Cerebellar cortex (tissue), 1 donor: ENCODE results near the gene CHGA.

Source experiments
- DNase-seq: peaks from one replicate; pipeline ENCODE4 v3.0.0-alpha.2; 2015; ENCODE audit warnings: low spot score

Gene CHGA

DNA sequence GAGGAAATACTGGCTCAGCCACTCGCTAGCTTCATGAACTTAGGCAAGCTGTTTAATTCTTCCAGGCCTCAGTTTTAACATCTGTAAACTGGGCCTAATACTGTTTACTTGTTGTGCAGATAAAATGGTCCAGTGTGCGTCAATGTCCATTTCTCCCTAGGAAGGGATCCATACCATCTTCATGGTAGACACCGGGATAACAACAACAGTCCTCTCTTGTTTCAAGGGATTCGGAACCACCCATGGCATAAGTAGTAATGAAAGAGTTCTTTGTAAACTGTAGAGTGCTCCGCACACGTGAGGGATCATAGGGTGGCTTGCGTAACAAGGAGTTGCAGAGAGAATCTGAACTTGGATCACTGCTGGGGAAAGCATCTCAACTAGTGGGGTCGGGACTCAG, 17.3 kb upstream of the CHGA start:
- no peak for DNase-seq

DNA sequence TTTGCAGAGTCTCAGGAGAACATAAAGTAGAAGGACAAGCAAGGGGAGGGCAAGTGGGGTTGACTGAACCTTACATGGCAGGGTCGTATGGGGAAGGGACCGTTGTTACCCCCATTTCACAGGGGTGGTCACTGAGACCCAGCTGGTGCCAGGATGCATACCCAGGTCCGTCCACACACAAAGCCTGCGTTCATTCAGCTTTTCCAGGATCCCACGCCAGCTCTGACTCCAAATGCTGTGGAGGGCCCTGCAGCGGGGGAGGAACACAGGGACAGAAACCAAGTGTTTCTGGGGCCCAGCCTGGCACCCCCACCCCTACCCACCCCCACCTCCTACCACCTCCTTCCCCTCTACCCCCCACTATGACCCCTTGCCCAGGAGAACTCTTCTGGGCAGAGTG, 16.5 kb upstream of the CHGA start:
- DNase-seq: no peak

DNA sequence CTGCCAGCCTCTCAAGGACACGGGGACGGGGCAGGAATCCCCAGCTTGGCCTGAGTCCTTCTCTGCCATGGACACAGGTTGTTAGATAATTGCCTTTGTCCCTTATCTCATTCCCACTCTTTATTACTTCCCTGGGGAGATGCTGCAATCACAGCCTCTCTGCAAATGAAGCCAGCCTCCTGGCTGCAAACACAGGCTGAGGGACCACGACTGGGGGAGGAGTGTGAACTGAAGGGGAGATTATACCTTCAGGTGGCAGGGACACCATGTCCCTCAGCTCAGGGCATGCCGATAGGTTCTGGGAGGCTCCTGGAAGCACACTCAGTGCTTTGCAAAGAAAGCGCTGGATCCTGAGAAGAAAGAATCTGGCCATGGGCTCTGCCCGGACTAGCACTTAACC, 16.1 kb upstream of the CHGA start:
- no peak for DNase-seq

DNA sequence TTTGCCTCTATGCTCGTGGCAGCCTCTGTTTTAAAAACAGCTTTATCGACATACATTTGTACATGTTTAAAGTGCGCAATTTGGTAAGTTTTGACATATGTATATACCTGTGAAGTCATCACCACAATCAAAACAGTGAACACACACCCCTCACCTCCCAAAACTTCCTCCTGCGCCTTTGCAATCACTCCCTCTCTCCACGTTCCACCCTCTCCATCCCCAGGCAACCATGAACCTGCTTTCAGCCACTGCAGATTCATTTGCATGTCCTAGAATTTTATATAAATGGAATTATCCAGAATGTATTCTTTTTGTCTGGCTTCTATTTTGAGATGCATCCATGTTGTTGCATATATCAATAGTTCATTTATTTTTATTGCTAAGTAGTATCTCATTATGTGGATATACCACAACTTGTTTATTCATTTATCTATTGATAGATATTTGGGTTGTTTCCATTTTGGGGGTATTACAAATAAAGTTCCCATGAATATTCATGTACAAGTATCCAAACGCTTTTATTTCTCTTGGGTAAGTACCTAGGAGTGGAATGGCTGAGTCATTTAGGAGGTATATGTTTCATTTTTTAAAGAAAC, 15.5 kb upstream of the CHGA start:
- no peak for DNase-seq

DNA sequence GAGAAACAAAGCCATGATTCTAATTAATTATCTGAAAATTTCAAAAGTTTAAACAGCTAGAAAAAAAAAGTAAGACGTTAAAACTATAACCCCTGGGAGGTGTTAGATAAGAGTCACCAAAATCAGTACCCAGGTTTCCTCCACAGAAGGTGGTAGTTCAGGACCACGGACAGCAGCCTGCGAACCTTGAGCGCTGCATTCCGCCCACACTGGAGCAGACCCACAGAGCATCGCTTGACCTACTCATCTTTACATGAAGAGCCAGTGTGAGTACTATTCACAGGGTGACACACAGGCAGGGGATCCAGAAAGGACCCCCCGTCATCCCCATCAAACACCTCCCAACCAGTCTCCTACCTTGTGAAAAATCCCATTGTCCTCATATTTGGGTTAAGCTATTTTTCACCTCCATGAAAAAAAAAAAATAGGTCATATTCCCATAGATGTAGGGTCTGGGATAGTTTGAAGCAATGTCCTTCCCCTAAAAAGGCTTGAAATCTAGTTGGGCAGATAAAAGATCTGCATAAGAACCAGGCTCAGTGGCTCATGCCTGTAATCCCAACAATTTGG, 8.8 kb upstream of the CHGA start:
- DNase-seq: no peak

DNA sequence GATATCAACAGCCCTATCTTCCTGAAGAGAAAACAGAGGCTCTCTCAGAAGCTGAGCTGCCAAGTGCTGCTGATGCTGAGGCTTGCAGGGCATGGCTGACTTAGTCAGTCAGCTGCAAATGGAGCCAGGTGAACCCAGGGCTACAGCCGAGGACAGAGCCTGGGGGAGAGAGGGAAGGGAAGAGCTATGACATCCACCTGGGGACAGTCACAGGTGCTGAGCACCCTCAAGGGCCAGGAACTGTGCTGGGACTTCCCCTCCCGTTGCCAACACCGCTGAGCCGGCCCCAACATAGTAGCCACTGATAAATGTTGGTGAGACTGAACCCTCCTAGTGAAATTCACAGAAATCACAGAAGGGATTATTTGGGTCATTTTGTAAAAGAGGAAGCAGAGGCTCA, 6.7 kb upstream of the CHGA start:
- DNase-seq: no peak

DNA sequence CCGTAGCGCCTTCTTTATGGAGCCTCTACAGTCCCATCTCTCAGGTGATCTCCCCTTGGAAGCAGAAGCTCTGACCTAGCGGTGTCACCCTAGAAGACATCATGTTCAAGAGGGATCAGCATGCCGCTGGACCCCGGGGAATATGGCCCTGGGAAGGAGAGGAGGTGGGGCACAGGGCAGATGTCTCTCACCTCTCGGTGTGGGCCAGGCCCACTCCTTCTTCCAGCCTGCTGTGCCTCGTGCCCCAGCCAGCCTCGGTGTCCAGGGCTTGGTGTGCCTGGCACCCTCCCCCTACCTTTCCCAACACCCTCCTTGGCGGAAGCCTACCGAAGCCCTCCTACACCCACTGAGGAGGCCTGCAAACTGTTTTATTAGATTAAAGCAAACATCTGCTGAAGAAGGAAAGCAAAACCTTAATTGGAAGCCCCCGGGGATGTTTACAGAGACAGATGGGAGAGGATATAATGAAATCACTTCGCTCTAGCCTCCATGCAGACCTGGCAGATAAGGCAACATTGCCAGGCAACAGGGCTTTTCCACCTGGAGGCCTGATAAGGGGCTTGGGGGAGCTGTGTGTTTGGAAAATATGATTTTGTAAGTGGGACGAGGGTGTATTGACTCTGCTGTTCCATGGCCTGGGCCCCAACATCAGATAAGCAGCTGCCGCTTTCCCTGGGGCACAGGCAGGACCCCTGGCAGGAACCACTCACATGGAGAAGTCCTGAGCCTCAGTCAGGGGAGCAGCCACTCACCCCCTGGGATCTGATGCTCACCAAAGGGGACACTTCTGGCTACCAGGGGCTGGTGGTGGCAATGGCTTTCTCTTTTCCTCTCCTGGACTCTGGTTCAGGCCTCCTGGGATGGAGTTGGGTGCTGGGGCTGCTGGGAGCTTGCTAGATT, 5.7 kb upstream of the CHGA start:
- DNase-seq: no peak

DNA sequence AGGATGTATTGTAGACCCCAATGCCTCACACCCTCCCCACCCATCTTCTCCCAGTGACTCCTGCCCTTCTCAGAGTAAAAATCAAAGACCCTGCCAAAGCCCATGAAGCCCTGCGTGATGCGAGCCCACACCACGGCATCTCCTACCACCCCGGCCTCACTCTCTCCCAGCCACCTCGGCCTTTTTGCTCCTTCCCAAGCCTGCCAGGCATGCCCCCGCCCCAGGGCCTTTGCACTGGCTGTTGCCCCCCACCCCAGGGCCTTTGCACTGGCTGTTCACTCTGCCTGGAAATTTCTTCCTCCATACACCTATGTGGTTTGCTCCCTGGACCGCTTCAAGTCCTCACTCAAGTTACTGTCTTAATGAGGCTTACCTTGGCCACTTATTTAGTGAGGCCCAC, 5.0 kb upstream of the CHGA start:
- no peak for DNase-seq

DNA sequence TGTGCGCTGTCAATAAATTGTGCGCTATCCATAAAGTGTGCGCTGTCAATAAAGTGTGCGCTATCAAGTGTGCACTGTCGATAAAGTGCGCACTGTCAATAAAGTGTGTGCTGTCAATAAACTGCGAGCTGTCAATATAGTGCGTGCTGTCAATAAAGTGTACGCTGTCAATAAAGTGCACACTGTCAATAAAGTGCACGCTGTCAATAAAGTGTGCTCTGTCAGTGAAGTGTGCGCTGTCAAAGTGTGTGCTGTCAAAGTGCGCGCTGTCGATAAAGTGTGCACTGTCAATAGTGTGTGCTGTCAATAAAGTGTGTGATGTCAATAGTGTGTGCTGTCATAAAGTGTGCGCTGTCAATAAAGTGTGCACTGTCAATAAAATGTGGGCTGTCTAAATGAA, 2.9 kb upstream of the CHGA start:
- no peak for DNase-seq

DNA sequence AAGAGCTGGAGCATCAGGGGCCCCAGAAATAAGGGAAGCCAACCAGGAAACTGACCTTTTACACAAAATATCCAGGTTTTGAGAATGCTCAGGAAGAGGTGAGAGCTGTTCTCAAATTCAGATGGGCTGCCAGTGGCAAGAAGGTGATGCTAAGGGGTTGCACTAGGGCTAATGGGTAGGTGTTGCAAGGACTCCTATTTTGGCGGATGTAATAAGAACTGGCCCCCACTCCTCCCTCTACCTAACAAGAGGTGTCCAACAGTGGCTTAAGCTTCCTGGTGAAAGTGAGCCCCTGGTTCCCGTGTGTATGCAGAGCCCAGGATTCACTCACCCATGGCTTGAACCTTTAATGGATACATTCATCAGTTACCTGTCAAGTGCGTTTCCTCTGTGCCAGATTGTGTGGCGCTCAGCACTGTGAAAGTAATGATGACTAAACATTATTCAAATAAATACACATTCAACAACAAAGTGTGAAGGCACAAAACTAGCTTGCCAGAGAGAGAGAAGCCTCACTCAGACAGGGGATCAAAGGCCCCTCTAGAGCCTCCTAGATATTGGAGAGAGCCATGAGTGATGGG, 705 bp upstream of the CHGA start:
- no peak for DNase-seq

DNA sequence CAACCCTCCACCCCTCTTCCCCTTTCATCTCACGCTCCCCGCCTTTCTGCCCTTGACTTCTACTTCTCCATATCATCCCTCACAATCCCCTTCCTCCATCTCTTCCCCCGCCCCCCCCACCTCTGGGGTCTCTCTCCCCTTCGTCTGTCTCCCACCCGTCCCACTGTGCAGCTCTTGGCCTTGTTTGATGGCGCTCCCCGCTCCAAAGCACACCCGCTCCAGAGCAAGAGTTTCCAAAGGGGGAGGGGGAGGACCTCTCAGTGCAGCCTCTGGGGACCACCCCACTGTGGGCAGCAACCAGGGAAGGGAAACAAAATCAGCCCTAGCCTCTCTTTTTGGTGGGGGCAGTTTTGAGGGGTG, 774 bp downstream of the CHGA start:
- no peak for DNase-seq

DNA sequence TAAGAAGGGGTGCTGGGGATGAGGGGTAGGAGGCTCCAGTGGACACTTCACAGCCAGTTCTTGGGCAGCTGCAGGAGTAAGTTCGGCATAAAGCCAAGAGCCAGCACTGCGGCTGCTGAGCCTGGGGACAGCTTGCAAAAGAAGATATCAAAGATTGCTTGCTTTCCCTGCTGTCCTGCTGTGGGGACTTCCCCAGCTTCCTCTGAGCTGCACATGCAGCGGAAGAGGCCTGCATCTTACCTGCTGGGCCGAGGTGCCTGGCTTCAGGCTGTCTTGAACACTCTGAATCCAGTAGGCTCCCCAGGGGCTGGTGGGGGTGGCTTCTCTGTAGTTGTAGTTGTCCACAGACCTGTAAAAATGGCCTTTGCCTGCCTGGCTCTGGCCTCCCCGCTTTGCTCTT, 1.3 kb downstream of the CHGA start:
- DNase-seq: no peak

DNA sequence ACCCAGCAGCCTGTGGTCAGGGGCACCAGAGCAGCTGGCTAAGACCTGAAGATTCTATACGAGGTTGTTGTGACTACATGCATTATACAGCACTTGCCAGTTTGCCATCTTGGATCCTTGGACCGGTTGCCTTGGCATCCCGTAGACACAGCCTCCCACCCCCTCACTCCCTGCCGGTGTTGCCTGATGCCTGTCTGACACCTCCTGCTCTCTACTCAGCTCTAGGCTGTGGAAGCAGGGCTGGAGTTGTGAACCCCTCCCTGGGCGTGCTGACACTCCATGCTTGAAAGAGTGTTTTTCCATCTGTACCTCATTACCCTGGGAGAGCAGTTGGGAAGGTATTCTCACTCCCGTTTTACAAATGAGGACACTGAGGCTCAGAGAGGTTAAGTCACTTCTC, 2.5 kb downstream of the CHGA start:
- no peak for DNase-seq

DNA sequence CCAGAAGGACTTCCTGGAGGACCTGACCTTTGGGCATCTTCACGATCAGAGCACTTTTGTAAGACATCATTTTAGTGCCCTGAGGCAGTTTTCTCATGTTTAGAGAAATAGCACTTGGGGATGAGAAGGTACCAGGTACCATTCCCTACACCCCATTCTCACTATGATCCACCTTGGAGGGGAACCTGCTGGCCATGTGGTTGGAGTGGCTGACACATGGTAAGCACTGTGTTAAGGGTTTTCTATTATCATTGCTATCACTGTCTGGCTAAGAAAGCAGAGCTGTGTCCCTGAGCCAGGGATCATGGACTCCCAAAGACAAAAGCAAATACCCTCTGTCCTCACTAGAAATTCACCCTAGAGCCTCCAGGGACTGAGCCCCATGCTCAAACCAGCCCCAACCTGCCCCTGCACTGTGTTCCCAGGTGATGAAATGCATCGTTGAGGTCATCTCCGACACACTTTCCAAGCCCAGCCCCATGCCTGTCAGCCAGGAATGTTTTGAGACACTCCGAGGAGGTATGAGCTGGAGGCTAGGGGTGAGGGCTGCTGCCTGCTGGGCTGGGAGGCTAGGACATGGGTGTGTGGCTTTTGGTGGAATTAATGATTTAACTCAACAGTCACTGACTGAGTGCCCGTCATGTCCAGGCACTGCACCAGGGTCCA, 3.4 kb downstream of the CHGA start:
- DNase-seq: no peak

DNA sequence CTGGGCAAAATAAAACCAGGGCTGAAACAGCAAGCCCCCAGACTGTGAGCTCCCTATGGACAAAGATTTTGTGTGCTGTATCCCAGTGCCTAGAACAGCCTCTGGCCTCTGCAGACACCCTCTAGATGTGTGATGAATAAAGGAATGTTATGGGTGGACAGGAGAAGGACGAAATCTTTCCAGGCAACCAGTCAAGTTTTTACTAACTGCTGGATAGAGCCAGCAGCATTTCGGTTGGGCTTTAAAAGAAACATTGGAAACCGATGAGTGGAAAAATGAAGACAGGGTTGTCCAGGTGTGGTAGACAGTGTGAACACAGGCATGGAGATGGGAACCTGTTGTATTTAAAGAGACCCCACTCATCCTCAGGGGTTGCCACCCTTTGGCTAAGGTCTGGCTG, 4.0 kb downstream of the CHGA start:
- DNase-seq: no peak

DNA sequence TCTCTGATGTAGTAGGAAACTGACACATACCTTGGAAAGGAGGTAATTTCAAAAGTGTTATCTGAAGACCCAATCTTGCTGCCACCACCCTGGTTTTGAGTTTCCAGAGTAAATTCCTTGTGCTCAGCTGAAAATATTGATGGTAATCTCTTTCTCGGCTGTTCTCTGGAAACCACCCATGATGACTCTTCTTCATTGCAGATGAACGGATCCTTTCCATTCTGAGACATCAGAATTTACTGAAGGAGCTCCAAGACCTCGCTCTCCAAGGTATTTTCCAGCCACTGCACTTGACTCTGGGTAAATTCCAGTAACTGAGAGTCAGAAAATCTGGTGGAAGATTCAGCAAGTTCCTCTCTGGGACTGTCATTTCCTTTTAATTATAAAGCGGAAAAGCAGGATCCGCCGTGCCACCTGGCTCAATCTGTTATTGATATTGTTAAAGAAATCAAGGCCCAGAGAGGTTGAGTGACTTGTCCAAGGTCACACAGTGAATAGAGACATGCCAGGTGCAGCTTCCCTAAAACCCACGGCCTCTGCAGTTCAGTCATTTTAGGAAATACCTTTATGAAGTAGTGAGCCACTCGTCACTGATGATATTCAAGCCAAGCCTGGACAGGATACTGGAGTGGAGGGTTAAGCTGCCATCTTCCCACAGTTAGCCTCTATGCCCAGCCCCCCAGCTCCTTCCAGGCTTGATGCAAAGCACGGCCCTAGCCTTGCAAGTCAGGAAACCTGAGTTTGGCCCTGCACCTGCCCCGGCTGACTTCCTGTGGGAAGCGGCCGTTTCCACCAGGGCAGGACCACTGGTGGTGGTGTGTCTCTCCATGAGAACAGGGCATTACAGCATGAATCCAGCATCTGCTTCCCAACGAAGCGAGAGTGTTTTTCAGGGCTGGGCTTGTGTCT, 4.7 kb downstream of the CHGA start:
- DNase-seq: no peak

DNA sequence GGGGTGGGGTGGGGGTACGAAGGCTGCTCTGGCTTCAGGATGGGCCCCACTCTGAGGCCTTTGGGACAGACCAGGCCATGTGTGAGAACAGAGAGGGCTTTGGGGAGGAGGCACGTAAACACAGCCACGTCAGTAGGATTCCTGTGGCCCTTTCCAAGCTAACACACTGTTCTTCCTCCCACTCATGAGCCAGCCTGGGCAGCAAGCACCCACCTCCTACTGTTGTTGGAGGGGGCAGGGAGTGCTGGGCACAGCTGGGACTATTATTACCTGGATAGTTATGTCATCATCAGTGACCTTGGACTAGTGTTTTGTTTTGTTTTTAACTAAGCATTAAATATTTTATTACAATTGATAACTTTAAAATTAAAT, 5.3 kb downstream of the CHGA start:
- no peak for DNase-seq

DNA sequence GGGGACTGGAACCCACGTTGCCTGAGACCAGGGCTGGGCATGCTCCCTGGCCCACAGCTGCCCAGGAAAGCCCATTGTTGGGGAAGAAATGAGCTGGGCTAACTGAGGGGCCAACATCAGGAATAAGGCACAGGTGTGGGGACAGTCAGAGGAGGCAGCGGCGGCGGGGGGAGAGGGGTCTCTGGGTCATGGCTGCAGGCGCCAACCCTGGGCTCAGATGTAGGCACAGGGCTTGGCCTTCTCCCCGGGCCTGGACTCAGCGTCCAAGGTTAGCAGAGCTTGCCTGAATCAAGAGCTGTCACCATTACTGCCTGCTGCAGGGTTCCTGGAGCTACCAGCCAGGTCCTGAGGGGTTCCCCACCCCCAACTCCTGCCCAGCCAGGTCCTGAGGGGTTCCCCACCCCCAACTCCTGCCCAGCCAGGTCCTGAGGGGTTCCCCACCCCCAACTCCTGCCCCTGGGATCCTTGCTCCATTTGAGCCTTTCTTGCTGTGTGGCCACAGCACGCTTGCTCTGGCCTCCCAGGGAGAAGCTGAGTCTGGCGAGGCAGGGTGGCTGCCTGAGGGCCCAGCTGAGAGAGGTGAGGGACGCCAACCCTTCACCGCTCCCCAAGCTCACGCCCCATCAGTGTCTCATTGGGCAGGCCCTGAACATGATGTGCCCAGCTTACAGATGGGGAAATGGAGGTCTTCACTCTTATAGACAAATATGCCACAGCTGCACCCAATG, 6.2 kb downstream of the CHGA start:
- DNase-seq: no peak

DNA sequence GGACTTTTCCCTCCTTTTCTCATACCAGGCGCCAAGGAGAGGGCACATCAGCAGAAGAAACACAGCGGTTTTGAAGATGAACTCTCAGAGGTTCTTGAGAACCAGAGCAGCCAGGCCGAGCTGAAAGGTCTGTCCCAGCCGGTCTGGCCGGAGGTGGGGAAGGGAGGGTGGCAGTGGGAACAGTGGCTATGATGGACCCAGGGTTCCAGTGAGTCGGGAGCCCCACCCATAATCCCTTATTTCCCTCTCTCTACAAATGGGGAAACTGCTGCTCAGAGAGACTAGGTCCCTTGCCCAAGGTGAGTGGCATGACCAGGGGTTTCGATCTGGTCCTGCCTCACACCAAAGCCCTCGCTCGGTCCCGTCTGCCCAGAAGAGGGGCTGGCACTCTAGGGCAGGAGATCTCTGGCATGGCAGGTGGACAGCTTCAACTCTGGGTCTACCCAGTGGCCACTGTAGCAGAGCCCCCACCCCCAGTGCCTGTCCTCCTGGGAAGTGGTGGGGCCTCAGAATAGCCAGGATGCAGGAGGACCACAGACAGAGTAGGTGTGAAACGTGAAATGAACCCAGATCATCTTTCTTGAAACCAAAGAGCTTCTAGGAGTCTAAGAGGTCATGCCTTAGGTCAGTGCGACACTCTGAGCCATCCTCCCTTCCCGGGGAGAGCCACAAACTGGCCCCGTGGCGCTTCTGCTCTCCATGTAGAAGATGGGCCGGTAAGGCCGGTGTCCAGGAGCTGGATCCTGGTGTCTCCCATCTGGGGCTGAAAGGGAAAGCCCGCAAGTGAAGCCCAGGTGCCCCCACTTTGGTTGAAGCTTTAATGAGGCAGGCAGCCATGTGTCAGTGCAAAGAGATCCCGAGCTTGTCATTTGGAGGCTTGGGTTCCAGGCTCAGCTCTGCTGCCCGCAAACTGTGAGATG, 7.0 kb downstream of the CHGA start:
- no peak for DNase-seq
